HCT116 (cell line): ENCODE results near the gene LCN9. TPM values are rescaled to one million over a fixed set of nuclear protein-coding genes. Genes with fewer than 3 reads are reported as not detected.

Experiments
- ATAC-seq: fragments of 200-7000 bp; cut with Tn5 transposase; 2 replicates; pipeline ENCODE4 v1.9.1; 2020; ENCODE audit warnings: mild to moderate bottlenecking, moderate library complexity
- Bru-seq: library from RNA; stranded (reverse); fragments of 400-500 nt; gene quantifications from one replicate; lab custom pipeline; 2021; lab: Mats Ljungman, UMichigan
- BruChase-seq, 2 experiments: library from RNA; stranded (reverse); fragments of 400-500 nt; gene quantifications; one replicate each; lab custom pipeline; 2021; lab: Mats Ljungman, UMichigan
- BruUV-seq: library from RNA; stranded (reverse); fragments of 400-500 nt; replicated peaks from 2 replicates; lab custom pipeline; 2021; lab: Mats Ljungman, UMichigan
- CTCF ChIA-PET: fragments of 300-600 bp; sonication (Branson Sonifier 250); formaldehyde crosslinking; loops from one replicate; lab custom pipeline; 2021; ENCODE audit warnings: antibody characterized with exemption; lab: Charles Lee
- POLR2A ChIA-PET: fragments of 300-600, 350-600 bp; sonication (Branson Sonifier 250); formaldehyde crosslinking; loops from one replicate; lab custom pipeline; 2021; ENCODE audit warnings: antibody characterized with exemption; lab: Charles Lee
- RAD21 ChIA-PET, 2 experiments: fragments of 300-600 bp; sonication (Branson Sonifier 250); formaldehyde crosslinking; loops; one replicate each; lab custom pipeline; 2023; ENCODE audit warnings: low total read pairs in 2 of 2; ENCODE audit not compliant: uncharacterized antibody in 2 of 2, unreplicated experiment in 2 of 2, low non-redundant PET in 1 of 2; lab: Charles Lee
- DNase-seq: peaks from one replicate; pipeline ENCODE4 v3.0.0-alpha.2; 2010; ENCODE audit warnings: low read depth, low spot score
- H2AFZ ChIP-seq: fragments of 200-600 bp; shearing (Covaris generic), sonication (generic); 2 replicates; pipeline ENCODE4 v1.6.1; 2017; ENCODE audit warnings: low read depth, mixed run types, mixed read lengths, antibody characterized with exemption, low read length; ENCODE audit not compliant: poor library complexity, severe bottlenecking
- H3K27ac ChIP-seq: 2 replicates; pipeline ENCODE4 v1.5.1; 2012; ENCODE audit warnings: low read depth, low read length
- H3K27me3 ChIP-seq: fragments of 200-600 bp; sonication (generic); 2 replicates; pipeline ENCODE4 v1.6.1; 2016; ENCODE audit warnings: mixed run types, low read length, mixed read lengths; ENCODE audit not compliant: insufficient read depth
- H3K36me3 ChIP-seq, 2 experiments: fragments of 200-500 bp in 1 of 2; fragments of 200-600 bp in 1 of 2; sonication (Bioruptor generic) in 1 of 2; sonication (generic) in 1 of 2; 2 replicates each; pipeline versions ENCODE4 v1.5.1 to v1.6.1; 2014 to 2016; ENCODE audit warnings: low read length in 2 of 2, inconsistent platforms in 1 of 2, mixed read lengths in 1 of 2, mixed run types in 1 of 2; ENCODE audit not compliant: insufficient read depth in 2 of 2, control insufficient read depth in 1 of 2
- H3K4me1 ChIP-seq, 2 experiments: fragments of 200-600 bp in 1 of 2; sonication (generic) in 1 of 2; 2 replicates each; pipeline versions ENCODE4 v1.5.1 to v1.6.1; 2012 to 2017; ENCODE audit warnings: low read length in 2 of 2, inconsistent platforms in 1 of 2, mild to moderate bottlenecking in 1 of 2, mixed read lengths in 1 of 2, mixed run types in 1 of 2, moderate library complexity in 1 of 2; ENCODE audit not compliant: insufficient read depth in 2 of 2, control insufficient read depth in 1 of 2
- H3K4me2 ChIP-seq: fragments of 200-600 bp; sonication (generic); 2 replicates; pipeline ENCODE4 v1.6.1; 2017; ENCODE audit warnings: mixed run types, low read length, mixed read lengths
- H3K4me3 ChIP-seq, 2 experiments: fragments of 200-600 bp in 1 of 2; sonication (generic) in 1 of 2; replicated peaks in 1 of 2; 2 replicates each; pipeline ENCODE4 v1.5.1; 2011 to 2016; ENCODE audit warnings: low read length in 2 of 2, control low read depth in 1 of 2, low read depth in 1 of 2, mild to moderate bottlenecking in 1 of 2, mixed read lengths in 1 of 2, mixed run types in 1 of 2
- H3K79me2 ChIP-seq: fragments of 200-600 bp; sonication (generic); 2 replicates; pipeline ENCODE4 v1.6.1; 2017; ENCODE audit warnings: mild to moderate bottlenecking, mixed run types, low read length, moderate library complexity, mixed read lengths; ENCODE audit not compliant: insufficient read depth
- H3K9ac ChIP-seq: fragments of 200-600 bp; sonication (generic); 2 replicates; pipeline ENCODE4 v1.6.1; 2016; ENCODE audit warnings: low read length, mixed read lengths
- H3K9me2 ChIP-seq: fragments of 200-600 bp; sonication (generic), shearing (Covaris generic); 2 replicates; pipeline ENCODE4 v1.6.1; 2017; ENCODE audit warnings: mixed run types, mild to moderate bottlenecking, moderate library complexity; ENCODE audit not compliant: insufficient read depth
- H3K9me3 ChIP-seq, 2 experiments: fragments of 200-500 bp in 1 of 2; fragments of 200-600 bp in 1 of 2; sonication (Bioruptor generic) in 1 of 2; sonication (generic) in 1 of 2; 2 replicates each; pipeline ENCODE4 v1.6.1; 2014 to 2017; ENCODE audit warnings: low read length in 2 of 2, mixed read lengths in 2 of 2, inconsistent platforms in 1 of 2, low read depth in 1 of 2, mild to moderate bottlenecking in 1 of 2, mixed run types in 1 of 2, moderate library complexity in 1 of 2; ENCODE audit not compliant: control insufficient read depth in 1 of 2, insufficient read depth in 1 of 2
- H4K20me1 ChIP-seq: fragments of 200-600 bp; sonication (generic), shearing (Covaris generic); 2 replicates; pipeline ENCODE4 v1.6.1; 2017; ENCODE audit warnings: mixed run types, mild to moderate bottlenecking, moderate library complexity; ENCODE audit not compliant: insufficient read depth
- CEBPB ChIP-seq: IDR thresholded peaks from 2 replicates; pipeline ENCODE4 v1.6.1; 2012; ENCODE audit warnings: low read depth
- EGR1 ChIP-seq: IDR thresholded peaks from 2 replicates; pipeline ENCODE4 v1.6.1; 2012; ENCODE audit warnings: low read depth
- ELF1 ChIP-seq: IDR thresholded peaks from 2 replicates; pipeline ENCODE4 v1.6.1; 2012; ENCODE audit warnings: low read depth, borderline replicate concordance
- MAX ChIP-seq: IDR thresholded peaks from 2 replicates; pipeline ENCODE4 v1.6.1; 2012
- POLR2AphosphoS5 ChIP-seq: IDR thresholded peaks from 2 replicates; pipeline ENCODE4 v1.6.1; 2011; ENCODE audit warnings: mild to moderate bottlenecking, low read depth, low read length, moderate library complexity
- SIN3A ChIP-seq: IDR thresholded peaks from 2 replicates; pipeline ENCODE4 v1.6.1; 2012; ENCODE audit warnings: low read depth
- SP1 ChIP-seq: IDR thresholded peaks from 2 replicates; pipeline ENCODE4 v1.6.1; 2012; ENCODE audit warnings: low read depth
- intact Hi-C: fragments of 100-400 bp; cut with micrococcal nuclease; formaldehyde crosslinking; loops from 2 replicates; pipeline ENCODE4 v1.10.0; 2022
- long read RNA-seq: library from polyadenylated mRNA; unstranded; transcript quantifications from one replicate; pipeline ENCODE4 v2.0.0, GENCODE V29; 2021; ENCODE audit not compliant: unreplicated experiment
- polyA plus RNA-seq: library from polyadenylated mRNA; unstranded; fragments of >200 nt; gene quantifications from 2 replicates; pipeline ENCODE4 v1.2.1, GENCODE V29; 2012; ENCODE audit warnings: missing spikeins
- total RNA-seq: library from RNA; stranded (reverse); gene quantifications from one replicate; pipeline ENCODE4 v1.2.1, GENCODE V29; 2021; ENCODE audit not compliant: unreplicated experiment
- TF ChIP-seq, protein P1 (sequence below): IDR thresholded peaks from 2 replicates; pipeline ENCODE4 v1.6.1; 2011; ENCODE audit warnings: mild to moderate bottlenecking, low read length, moderate library complexity; ENCODE audit not compliant: insufficient replicate concordance; ENCODE audit errors: extremely low read depth

The LCN9 gene
- total RNA-seq (not detected), Bru-seq, nascent RNA (not detected), BruChase-seq, experiment 1, labeled RNA remaining after a 6-hour chase (not detected), BruChase-seq, experiment 2, labeled RNA remaining after a 2-hour chase (not detected)
- polyA plus RNA-seq = not detected in 2 replicates
- long read RNA-seq = 0 reads

GRCh38 chr9:135662758-135663450 is at the start of gene LCN9:
Gene LCN9 (plus strand): TSS chr9:135663309. CDS start chr9:135663322, 13 bp downstream.
- no peak for DNase-seq
- ChIA-PET CTCF (no interaction called here), POLR2A (no interaction called here)
- H3K27ac ChIP-seq = no peak within 1 kb of the TSS
- H3K4me1 ChIP-seq = no peaks in the 10 kb centered on the region
- intact Hi-C loops = no loop called here
- BruUV-seq = no TSS peak
- H3K9me3 ChIP-seq = no peaks in the 10 kb centered on the region
- no peaks in the 10 kb centered on the region for H3K36me3 ChIP-seq
- H3K9me2 ChIP-seq = no peaks in the 10 kb centered on the region
- no peaks in the 10 kb centered on the region for H4K20me1 ChIP-seq
- H3K27me3 ChIP-seq = peaks cover 6% of the 10 kb centered on the region; the same call in 1 of the 2 replicates
- H3K4me3 ChIP-seq = no peak within 1 kb of the TSS
- H3K4me2 ChIP-seq = no peak within 1 kb of the TSS
- no peak for TF ChIP-seq SP1
- TF ChIP-seq, protein P1, sequence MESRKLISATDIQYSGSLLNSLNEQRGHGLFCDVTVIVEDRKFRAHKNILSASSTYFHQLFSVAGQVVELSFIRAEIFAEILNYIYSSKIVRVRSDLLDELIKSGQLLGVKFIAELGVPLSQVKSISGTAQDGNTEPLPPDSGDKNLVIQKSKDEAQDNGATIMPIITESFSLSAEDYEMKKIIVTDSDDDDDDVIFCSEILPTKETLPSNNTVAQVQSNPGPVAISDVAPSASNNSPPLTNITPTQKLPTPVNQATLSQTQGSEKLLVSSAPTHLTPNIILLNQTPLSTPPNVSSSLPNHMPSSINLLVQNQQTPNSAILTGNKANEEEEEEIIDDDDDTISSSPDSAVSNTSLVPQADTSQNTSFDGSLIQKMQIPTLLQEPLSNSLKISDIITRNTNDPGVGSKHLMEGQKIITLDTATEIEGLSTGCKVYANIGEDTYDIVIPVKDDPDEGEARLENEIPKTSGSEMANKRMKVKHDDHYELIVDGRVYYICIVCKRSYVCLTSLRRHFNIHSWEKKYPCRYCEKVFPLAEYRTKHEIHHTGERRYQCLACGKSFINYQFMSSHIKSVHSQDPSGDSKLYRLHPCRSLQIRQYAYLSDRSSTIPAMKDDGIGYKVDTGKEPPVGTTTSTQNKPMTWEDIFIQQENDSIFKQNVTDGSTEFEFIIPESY = no peak
- TF ChIP-seq CEBPB = no peak
- no peak for TF ChIP-seq EGR1
- TF ChIP-seq POLR2AphosphoS5 = no peak
- no peak for TF ChIP-seq ELF1
- no peak for TF ChIP-seq MAX
- TF ChIP-seq SIN3A = no peak
- TF ChIP-seq, all 23 proteins: peak for 0
- no peak within 1 kb of the TSS for H2AFZ ChIP-seq
- H3K9ac ChIP-seq = no peak within 1 kb of the TSS
- RAD21 ChIA-PET = no interaction called here
- no peaks in the 10 kb centered on the region for H3K79me2 ChIP-seq
- ATAC-seq = no peak
